Activated B cell treated with CpG ODN at 0.5 μM for 24 hours (primary cell): Measurements from ENCODE around the gene UBN1. TPM values are rescaled to one million over a fixed set of nuclear protein-coding genes. Genes with fewer than 3 reads are reported as not detected.

ENCODE experiments used
- ATAC-seq: fragments of 200-7000 bp; cut with Tn5 transposase; one replicate; pipeline ENCODE4 v1.10.0; 2021; ENCODE audit warnings: low read depth, mild to moderate bottlenecking, moderate library complexity
- CTCF ChIA-PET: fragments of 350-600 bp; sonication (Branson Sonifier 250); formaldehyde crosslinking; loops from one replicate; lab custom pipeline; 2021; ENCODE audit warnings: antibody characterized with exemption; lab: Charles Lee
- POLR2A ChIA-PET: fragments of 350-600 bp; sonication (Branson Sonifier 250); formaldehyde crosslinking; loops from one replicate; lab custom pipeline; 2021; ENCODE audit warnings: antibody characterized with exemption; lab: Charles Lee
- DNase-seq: peaks from one replicate; pipeline ENCODE4 v3.0.0; 2022
- H3K27ac Mint-ChIP-seq: one replicate; pipeline ENCODE4 v1.8.0; 2020; ENCODE audit warnings: mixed read lengths
- H3K27me3 Mint-ChIP-seq: one replicate; pipeline ENCODE4 v1.8.0; 2021; ENCODE audit warnings: mixed read lengths
- H3K36me3 Mint-ChIP-seq: one replicate; pipeline ENCODE4 v1.8.0; 2021; ENCODE audit warnings: low read depth, mixed read lengths
- H3K4me1 Mint-ChIP-seq: one replicate; pipeline ENCODE4 v1.8.0; 2021; ENCODE audit warnings: mixed read lengths
- H3K4me3 Mint-ChIP-seq: one replicate; pipeline ENCODE4 v1.8.0; 2020; ENCODE audit warnings: mild to moderate bottlenecking, mixed read lengths
- H3K9me3 Mint-ChIP-seq: one replicate; pipeline ENCODE4 v1.8.0; 2020; ENCODE audit warnings: mixed read lengths
- intact Hi-C: fragments of 100-400 bp; cut with micrococcal nuclease; formaldehyde crosslinking; loops from one replicate; pipeline ENCODE4 v1.15.1; 2024
- total RNA-seq: library from RNA; stranded (reverse); gene quantifications from 2 replicates; pipeline ENCODE4 v1.2.3, GENCODE V29; 2022
- TF ChIP-seq, protein P1 (sequence below): fragments of 200-600 bp; IDR thresholded peaks from one replicate; pipeline ENCODE4 v1.8.0; 2022; ENCODE audit warnings: antibody characterized with exemption, mild to moderate bottlenecking

The UBN1 gene
- total RNA-seq, 1 donor from 2014 or later: 36.1 TPM

GRCh38 chr16:4831616-4832015 lies 15.7 kb upstream of the UBN1 start:
- peaks cover 18% of the 10 kb centered on the region for H3K4me1 Mint-ChIP-seq
- no peaks in the 10 kb centered on the region for H3K9me3 Mint-ChIP-seq
- ATAC-seq (no peak), DNase-seq (no peak)
- ChIA-PET POLR2A (no interaction called here), CTCF (no interaction called here)
- H3K36me3 Mint-ChIP-seq: peaks cover 78% of the 10 kb centered on the region
- no peaks in the 10 kb centered on the region for H3K27me3 Mint-ChIP-seq
- no peak overlapping the region for H3K4me3 Mint-ChIP-seq
- H3K27ac Mint-ChIP-seq: no peak overlapping the region
- TF ChIP-seq, protein P1, sequence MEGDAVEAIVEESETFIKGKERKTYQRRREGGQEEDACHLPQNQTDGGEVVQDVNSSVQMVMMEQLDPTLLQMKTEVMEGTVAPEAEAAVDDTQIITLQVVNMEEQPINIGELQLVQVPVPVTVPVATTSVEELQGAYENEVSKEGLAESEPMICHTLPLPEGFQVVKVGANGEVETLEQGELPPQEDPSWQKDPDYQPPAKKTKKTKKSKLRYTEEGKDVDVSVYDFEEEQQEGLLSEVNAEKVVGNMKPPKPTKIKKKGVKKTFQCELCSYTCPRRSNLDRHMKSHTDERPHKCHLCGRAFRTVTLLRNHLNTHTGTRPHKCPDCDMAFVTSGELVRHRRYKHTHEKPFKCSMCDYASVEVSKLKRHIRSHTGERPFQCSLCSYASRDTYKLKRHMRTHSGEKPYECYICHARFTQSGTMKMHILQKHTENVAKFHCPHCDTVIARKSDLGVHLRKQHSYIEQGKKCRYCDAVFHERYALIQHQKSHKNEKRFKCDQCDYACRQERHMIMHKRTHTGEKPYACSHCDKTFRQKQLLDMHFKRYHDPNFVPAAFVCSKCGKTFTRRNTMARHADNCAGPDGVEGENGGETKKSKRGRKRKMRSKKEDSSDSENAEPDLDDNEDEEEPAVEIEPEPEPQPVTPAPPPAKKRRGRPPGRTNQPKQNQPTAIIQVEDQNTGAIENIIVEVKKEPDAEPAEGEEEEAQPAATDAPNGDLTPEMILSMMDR: no peak
- intact Hi-C loops: no loop called here

GRCh38 chr16:4832698-4833343 lies 14.5 kb upstream of the UBN1 start:
- Mint-ChIP-seq H3K9me3 (no peaks in the 10 kb centered on the region), H3K36me3 (peaks cover 76% of the 10 kb centered on the region), H3K27me3 (no peaks in the 10 kb centered on the region), H3K27ac (no peak overlapping the region), H3K4me3 (no peak overlapping the region), H3K4me1 (peaks cover 18% of the 10 kb centered on the region)
- ChIA-PET POLR2A (interaction anchor here (0.9 to 2.1 kb wide), 2 partner anchors 11 to 14 kb away, joined by 4 to 14 read pairs; partner anchors contain the start of genes GLYR1 and UBN1), CTCF (no interaction called here)
- TF ChIP-seq, protein P1: no peak
- no peak for DNase-seq
- intact Hi-C loops: no loop called here
- no peak for ATAC-seq

GRCh38 chr16:4833584-4833983 lies 13.7 kb upstream of the UBN1 start:
- ChIA-PET CTCF (no interaction called here), POLR2A (interaction anchor here (0.9 to 2.1 kb wide), 2 partner anchors 12 to 14 kb away, joined by 4 to 14 read pairs; partner anchors contain the start of genes GLYR1 and UBN1)
- Mint-ChIP-seq H3K36me3 (peaks cover 77% of the 10 kb centered on the region), H3K4me1 (peaks cover 18% of the 10 kb centered on the region), H3K27me3 (no peaks in the 10 kb centered on the region), H3K9me3 (no peaks in the 10 kb centered on the region), H3K4me3 (no peak overlapping the region), H3K27ac (no peak overlapping the region)
- no peak for DNase-seq
- peak; percentile 25 for ATAC-seq
- intact Hi-C loops: no loop called here
- TF ChIP-seq, protein P1: no peak

DNA sequence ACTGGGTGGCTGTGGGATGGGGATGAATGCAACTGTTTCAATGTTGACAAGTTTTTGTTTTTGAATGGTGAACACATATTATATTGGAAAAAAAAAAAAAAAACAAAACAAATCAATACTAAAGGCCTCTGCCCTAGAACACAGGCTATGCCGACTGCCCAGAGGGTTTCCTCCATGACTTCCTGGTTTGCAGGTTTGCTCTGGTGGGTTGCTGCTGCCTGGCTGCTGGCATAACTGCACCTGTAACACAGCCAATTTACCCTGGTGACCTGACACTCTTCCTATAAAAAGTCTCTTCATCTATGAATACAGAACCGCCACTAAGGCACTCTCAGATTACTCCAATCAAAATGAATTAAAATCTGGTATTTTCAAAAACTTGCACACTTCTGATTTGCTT lies 10.6 kb upstream of the UBN1 start:
- DNase-seq: no peak
- TF ChIP-seq, protein P1: no peak
- H3K27ac Mint-ChIP-seq: no peak overlapping the region
- ChIA-PET CTCF (no interaction called here), POLR2A (no interaction called here)
- H3K4me1 Mint-ChIP-seq: peaks cover 18% of the 10 kb centered on the region
- no peak for ATAC-seq
- no peak overlapping the region for H3K4me3 Mint-ChIP-seq
- no peaks in the 10 kb centered on the region for H3K9me3 Mint-ChIP-seq
- H3K27me3 Mint-ChIP-seq: no peaks in the 10 kb centered on the region
- H3K36me3 Mint-ChIP-seq: peaks cover 81% of the 10 kb centered on the region
- intact Hi-C loops: no loop called here

DNA sequence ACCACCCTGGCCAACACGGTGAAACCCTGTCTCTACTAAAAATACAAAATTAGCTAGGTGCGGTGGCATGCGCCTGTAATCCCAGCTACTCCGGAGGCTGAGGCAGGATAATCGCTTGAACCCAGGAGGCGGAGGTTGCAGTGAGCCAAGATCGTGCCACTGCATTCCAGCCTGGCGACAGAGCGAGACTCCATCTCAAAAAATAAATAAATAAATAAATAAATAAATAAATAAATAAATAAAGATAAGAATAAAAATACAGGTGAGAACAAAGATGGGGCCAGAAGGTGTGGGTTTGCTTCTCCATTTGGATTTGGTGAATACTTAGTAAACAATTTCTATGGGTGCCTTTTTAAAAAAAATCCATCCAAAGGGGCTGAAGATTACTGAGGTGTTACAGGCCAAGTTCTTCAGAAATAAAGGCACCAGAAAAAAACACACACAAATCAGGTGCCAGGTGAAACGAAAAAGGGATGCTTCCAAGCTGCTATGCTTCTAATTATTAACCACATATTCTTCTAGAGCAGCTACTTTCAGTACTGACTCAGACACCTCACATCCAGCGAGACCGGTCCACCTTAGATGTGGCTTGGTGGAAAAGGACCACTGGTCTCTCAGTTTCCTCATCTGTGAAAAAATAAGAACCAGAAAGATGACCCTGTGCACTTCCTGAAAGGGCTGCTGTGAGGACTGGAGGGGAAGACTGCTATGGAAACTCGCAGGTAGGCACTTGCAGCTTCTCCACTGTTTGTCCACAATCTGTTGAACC lies 9.4 kb upstream of the UBN1 start:
- no peak for DNase-seq
- POLR2A ChIA-PET: interaction anchor here (0.7 kb wide), 1 partner anchor 121 kb away, joined by 3 read pairs; no protein-coding TSS in a partner anchor
- no peak overlapping the region for H3K27ac Mint-ChIP-seq
- CTCF ChIA-PET: no interaction called here
- intact Hi-C loops: no loop called here
- no peaks in the 10 kb centered on the region for H3K9me3 Mint-ChIP-seq
- H3K27me3 Mint-ChIP-seq: no peaks in the 10 kb centered on the region
- no peak for ATAC-seq
- TF ChIP-seq, protein P1: no peak
- H3K4me3 Mint-ChIP-seq: no peak overlapping the region
- H3K4me1 Mint-ChIP-seq: peaks cover 12% of the 10 kb centered on the region
- H3K36me3 Mint-ChIP-seq: peaks cover 80% of the 10 kb centered on the region
